HepG2 (cell line): ENCODE data around the gene SERPINI1. TPM values are rescaled to one million over a fixed set of nuclear protein-coding genes. Genes with fewer than 3 reads are reported as not detected.

Source experiments
- ATAC-seq: fragments of 200-7000 bp; cut with Tn5 transposase; 3 replicates; pipeline ENCODE4 v1.9.1; 2020; ENCODE audit warnings: mild to moderate bottlenecking, moderate library complexity
- BruUV-seq: library from RNA; stranded (reverse); fragments of 400-500 nt; replicated peaks from 2 replicates; lab custom pipeline; 2021; lab: Mats Ljungman, UMichigan
- CTCF ChIA-PET: fragments of 300-600 bp; formaldehyde crosslinking; extraction: SDS; loops from one replicate; lab custom pipeline; 2021; ENCODE audit warnings: low total read pairs, inconsistent platforms, low intra/inter-chr PET ratio; lab: Yijun Ruan, JAX
- POLR2A ChIA-PET: fragments of 350-600 bp; sonication (Branson Sonifier 250); formaldehyde crosslinking; loops from one replicate; lab custom pipeline; 2020; ENCODE audit warnings: antibody characterized with exemption, inconsistent platforms; lab: Yijun Ruan, JAX
- DNase-seq: peaks from one replicate; pipeline ENCODE4 v3.0.0-alpha.2; 2015; ENCODE audit warnings: low spot score
- FAIRE-seq: peaks from 3 replicates; lab custom pipeline; 2011; peaks lifted over from hg19 to GRCh38; lab: Jason Lieb, UNC
- H2AFZ ChIP-seq: one replicate; pipeline ENCODE4 v1.6.1; 2011; ENCODE audit warnings: low read length, inconsistent platforms
- H3K27ac ChIP-seq: fragments of 300-600 bp; 3 replicates; pipeline ENCODE4 v1.8.0; 2011; ENCODE audit warnings: mixed run types, mild to moderate bottlenecking, mixed read lengths, low read length, inconsistent platforms; ENCODE audit not compliant: insufficient read depth; ENCODE audit errors: extremely low read length
- H3K27me3 ChIP-seq, 2 experiments: fragments of 200-600 bp in 1 of 2; 2 replicates in 1 of 2; 3 replicates in 1 of 2; pipeline versions ENCODE4 v1.6.0 to v1.8.0; 2011; ENCODE audit warnings: low read length in 2 of 2, mild to moderate bottlenecking in 2 of 2, moderate library complexity in 2 of 2, inconsistent platforms in 1 of 2; ENCODE audit not compliant: insufficient read depth in 2 of 2, control insufficient read depth in 1 of 2
- H3K36me3 ChIP-seq, 2 experiments: fragments of 200-600 bp in 1 of 2; replicated peaks in 1 of 2; 2 replicates in 1 of 2; 3 replicates in 1 of 2; pipeline versions ENCODE4 v1.5.1 to v1.8.0; 2011; ENCODE audit warnings: low read length in 2 of 2, inconsistent platforms in 1 of 2; ENCODE audit not compliant: insufficient read depth in 2 of 2, control insufficient read depth in 1 of 2
- H3K4me1 ChIP-seq: 2 replicates; pipeline ENCODE4 v1.5.1; 2012; ENCODE audit warnings: low read length, inconsistent platforms; ENCODE audit not compliant: insufficient read depth
- H3K4me2 ChIP-seq: 2 replicates; pipeline ENCODE4 v1.6.0; 2011; ENCODE audit warnings: low read depth, low read length, inconsistent platforms
- H3K4me3 ChIP-seq, 3 experiments: fragments of 200-600 bp in 1 of 3; sonication (generic), shearing (Covaris generic) in 1 of 3; replicated peaks in 1 of 3; 2 replicates each; pipeline ENCODE4 v1.5.1; 2011 to 2016; ENCODE audit warnings: low read length in 3 of 3, inconsistent platforms in 2 of 3, low read depth in 2 of 3, mild to moderate bottlenecking in 2 of 3, control low read depth in 1 of 3, mixed read lengths in 1 of 3; ENCODE audit not compliant: insufficient read depth in 1 of 3
- H3K79me2 ChIP-seq: one replicate; pipeline ENCODE4 v1.6.1; 2011; ENCODE audit warnings: low read length, inconsistent platforms; ENCODE audit not compliant: insufficient read depth
- H3K9ac ChIP-seq: 2 replicates; pipeline ENCODE4 v1.6.0; 2011; ENCODE audit warnings: mild to moderate bottlenecking, low read depth, low read length, inconsistent platforms; ENCODE audit not compliant: insufficient read depth
- H3K9me3 ChIP-seq: 2 replicates; pipeline ENCODE4 v1.5.1; 2012; ENCODE audit warnings: mild to moderate bottlenecking, low read length
- H4K20me1 ChIP-seq: 2 replicates; pipeline ENCODE4 v1.6.0; 2011; ENCODE audit warnings: inconsistent platforms, mild to moderate bottlenecking, low read length, moderate library complexity; ENCODE audit not compliant: insufficient read depth
- CEBPZ ChIP-seq: IDR thresholded peaks from 2 replicates; pipeline ENCODE4 v1.6.1; 2012; ENCODE audit warnings: low read length, improper control_type of control experiment
- DDIT3 ChIP-seq: sonication (generic); formaldehyde crosslinking; IDR thresholded peaks from 2 replicates; pipeline ENCODE4 v1.4.0; 2020; ENCODE audit warnings: mild to moderate bottlenecking, missing genetic modification reagents
- GATAD2A ChIP-seq: IDR thresholded peaks from 2 replicates; pipeline ENCODE4 v1.6.1; 2016
- HDAC1 ChIP-seq: sonication (generic); formaldehyde crosslinking; IDR thresholded peaks from 2 replicates; pipeline ENCODE4 v1.5.1; 2020; ENCODE audit warnings: mild to moderate bottlenecking, missing genetic modification reagents
- HNRNPUL1 ChIP-seq: fragments of 200-400 bp; formaldehyde crosslinking; IDR thresholded peaks from 2 replicates; pipeline ENCODE4 v1.6.1; 2017; ENCODE audit warnings: low read depth, mild to moderate bottlenecking, low read length, moderate library complexity
- MYC ChIP-seq: sonication (generic); formaldehyde crosslinking; IDR thresholded peaks from 2 replicates; pipeline ENCODE4 v1.9.0; 2021; ENCODE audit warnings: missing genetic modification reagents, borderline replicate concordance
- PAF1 ChIP-seq: IDR thresholded peaks from 2 replicates; pipeline ENCODE4 v1.6.1; 2016; ENCODE audit warnings: missing genetic modification reagents, missing compliant biosample characterization
- PITX1 ChIP-seq: sonication (generic); formaldehyde crosslinking; IDR thresholded peaks from 2 replicates; pipeline ENCODE4 v1.5.1; 2020; ENCODE audit warnings: mild to moderate bottlenecking, missing genetic modification reagents
- SP140L ChIP-seq: sonication (generic); formaldehyde crosslinking; IDR thresholded peaks from 2 replicates; pipeline ENCODE4 v1.4.0; 2020; ENCODE audit warnings: missing genetic modification reagents, borderline replicate concordance
- ZNF253 ChIP-seq: sonication (generic); formaldehyde crosslinking; IDR thresholded peaks from 2 replicates; pipeline ENCODE4 v1.8.0; 2022; ENCODE audit warnings: mild to moderate bottlenecking, missing genetic modification reagents, borderline replicate concordance
- ZNF558 ChIP-seq: sonication (generic); formaldehyde crosslinking; IDR thresholded peaks from 2 replicates; pipeline ENCODE4 v1.9.0; 2022; ENCODE audit warnings: mild to moderate bottlenecking, missing genetic modification reagents, borderline replicate concordance
- WGBS: methylation state at CpG from one replicate; pipeline ENCODE4 v1.1.6; 2017; ENCODE audit warnings: low lambda C conversion rate; 5-methylcytosine and 5-hydroxymethylcytosine counted together
- in situ Hi-C: cut with HindIII; loops from 2 replicates; pipeline ENCODE4 v1.10.0; 2017; ENCODE audit warnings: low pct_unique_long_range_greater_than_20kb; ENCODE audit not compliant: extremely low pct_ligation_motif_present
- intact Hi-C: fragments of 100-400 bp; cut with micrococcal nuclease; formaldehyde crosslinking; loops from one replicate; pipeline ENCODE4 v1.10.0; 2022; ENCODE audit not compliant: unreplicated experiment
- polyA plus RNA-seq, 8 experiments: library from polyadenylated mRNA; depleted of rRNA in 3 of 8; stranded (reverse) in 7 of 8; unstranded in 1 of 8; fragments of >200 nt; fragmentation: Illumina TruSeq in 4 of 8; extraction: Trizol in 4 of 8; gene quantifications; 2 replicates each; pipeline versions ENCODE4 v1.2.1 to v1.2.3, GENCODE V29; 2011 to 2016; ENCODE audit warnings: low read depth in 4 of 8, missing spikeins in 1 of 8, mixed read lengths in 1 of 8; ENCODE audit not compliant: insufficient read depth in 1 of 8
- total RNA-seq, 5 experiments: library from RNA; depleted of rRNA; stranded (reverse); fragments of >200 nt; fragmentation: Illumina TruSeq; extraction: Trizol; gene quantifications; 2 replicates each; pipeline ENCODE4 v1.2.3, GENCODE V29; 2016; ENCODE audit warnings: low read depth in 1 of 5

Gene SERPINI1
- total and polyA plus RNA-seq, 2 of the 13 experiments (the other 11 are each of a cell fraction or from before 2014, with no cell fraction given), result 14.7 to 58.0 TPM

GRCh38 chr3:167872032-167872431 lies 136.5 kb downstream of the SERPINI1 start:
- BruUV-seq, result no TSS peak
- WGBS, result 14% methylated on average over 3 of the region's 3 CpGs
- ATAC-seq (no peak), FAIRE-seq (no peak), DNase-seq (no peak)
- in situ Hi-C loops (no loop called here), intact Hi-C loops (no loop called here)
- no peak overlapping the region for H3K4me2 ChIP-seq
- no peaks in the 10 kb centered on the region for H3K79me2 ChIP-seq
- no peak overlapping the region for H3K4me3 ChIP-seq
- H3K9ac ChIP-seq, result no peak overlapping the region
- H3K27ac ChIP-seq, result no peak overlapping the region
- no peak overlapping the region for H2AFZ ChIP-seq
- no peaks in the 10 kb centered on the region for H3K36me3 ChIP-seq
- H3K4me1 ChIP-seq, result no peaks in the 10 kb centered on the region
- no peaks in the 10 kb centered on the region for H3K27me3 ChIP-seq
- no peaks in the 10 kb centered on the region for H3K9me3 ChIP-seq
- no peaks in the 10 kb centered on the region for H4K20me1 ChIP-seq
- ChIA-PET POLR2A (no interaction called here), CTCF (no interaction called here)
- TF ChIP-seq SP140L (CRISPR knock-in tag) (no peak), CEBPZ (no peak), GATAD2A (CRISPR knock-in tag) (no peak), DDIT3 (CRISPR knock-in tag) (no peak), PITX1 (CRISPR knock-in tag) (no peak), MYC (CRISPR knock-in tag) (no peak), HNRNPUL1 (no peak), ZNF558 (CRISPR knock-in tag) (no peak), HDAC1 (CRISPR knock-in tag) (no peak), PAF1 (no peak), ZNF253 (CRISPR knock-in tag) (no peak)
